Measurements from ENCODE around the gene OR4X1. TPM values are rescaled to one million over a fixed set of nuclear protein-coding genes. Genes with fewer than 3 reads are reported as not detected.
"Not testable (repeated sequence)": the region's sequence is repeated elsewhere in the genome, so short reads cannot be mapped to it uniquely, and the experiment has no call there.

OR4X1 gene
- total RNA-seq, 4 donors from 2014 or later = not detected

DNA sequence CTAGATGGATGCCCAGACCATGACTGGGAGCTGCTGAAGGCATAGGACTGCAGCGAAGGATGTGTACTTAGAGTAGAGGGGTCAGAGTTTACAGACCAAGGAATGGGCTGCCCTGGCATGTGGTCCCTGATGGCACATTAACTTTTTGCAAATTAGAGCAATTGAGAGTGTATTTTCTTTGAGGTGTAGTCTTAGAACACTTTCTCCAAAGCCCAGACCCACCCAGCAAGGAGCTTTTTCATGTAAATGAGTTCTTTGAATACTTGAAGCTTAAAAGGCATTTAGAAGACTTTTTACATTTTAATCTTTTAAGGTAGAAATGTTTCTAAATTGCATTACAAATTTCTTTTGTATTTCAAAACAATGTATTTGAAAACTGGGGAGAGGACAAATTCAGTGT, 8.9 kb downstream of the OR4X1 start:
- intact Hi-C loops (cut with DNase I; ENCODE audit: low total_unique reads) = no loop called here
- H3K4me3 ChIP-seq = no peak overlapping the region
- H3K36me3 ChIP-seq = no peaks in the 10 kb centered on the region
- TF ChIP-seq, protein P1, sequence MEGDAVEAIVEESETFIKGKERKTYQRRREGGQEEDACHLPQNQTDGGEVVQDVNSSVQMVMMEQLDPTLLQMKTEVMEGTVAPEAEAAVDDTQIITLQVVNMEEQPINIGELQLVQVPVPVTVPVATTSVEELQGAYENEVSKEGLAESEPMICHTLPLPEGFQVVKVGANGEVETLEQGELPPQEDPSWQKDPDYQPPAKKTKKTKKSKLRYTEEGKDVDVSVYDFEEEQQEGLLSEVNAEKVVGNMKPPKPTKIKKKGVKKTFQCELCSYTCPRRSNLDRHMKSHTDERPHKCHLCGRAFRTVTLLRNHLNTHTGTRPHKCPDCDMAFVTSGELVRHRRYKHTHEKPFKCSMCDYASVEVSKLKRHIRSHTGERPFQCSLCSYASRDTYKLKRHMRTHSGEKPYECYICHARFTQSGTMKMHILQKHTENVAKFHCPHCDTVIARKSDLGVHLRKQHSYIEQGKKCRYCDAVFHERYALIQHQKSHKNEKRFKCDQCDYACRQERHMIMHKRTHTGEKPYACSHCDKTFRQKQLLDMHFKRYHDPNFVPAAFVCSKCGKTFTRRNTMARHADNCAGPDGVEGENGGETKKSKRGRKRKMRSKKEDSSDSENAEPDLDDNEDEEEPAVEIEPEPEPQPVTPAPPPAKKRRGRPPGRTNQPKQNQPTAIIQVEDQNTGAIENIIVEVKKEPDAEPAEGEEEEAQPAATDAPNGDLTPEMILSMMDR (IDR thresholded peaks at IDR 0.05) = no peak
- TF ChIP-seq POLR2A (IDR thresholded peaks at IDR 0.05) = no peak
- no peaks in the 10 kb centered on the region for H3K9me3 ChIP-seq
- no peak for DNase-seq
- no peaks in the 10 kb centered on the region for H3K4me1 ChIP-seq
- H3K27ac ChIP-seq = no peak overlapping the region
- H3K27me3 ChIP-seq = no peaks in the 10 kb centered on the region

DNA sequence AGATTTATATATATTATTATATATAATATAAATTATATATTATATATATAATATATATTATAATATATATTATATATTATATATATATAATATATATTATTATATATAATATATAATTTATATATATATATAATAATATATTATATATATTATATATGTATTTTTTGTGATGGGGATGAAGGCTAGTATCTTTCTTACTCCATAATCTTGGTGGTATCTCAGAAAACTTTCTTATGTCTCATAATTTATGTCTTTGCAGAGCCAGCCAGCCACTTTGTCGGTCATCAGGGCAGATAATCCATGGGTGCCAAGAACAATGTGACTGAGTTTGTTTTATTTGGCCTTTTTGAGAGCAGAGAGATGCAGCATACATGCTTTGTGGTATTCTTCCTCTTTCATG, 42.3 kb downstream of the OR4X1 start, which contains the start of gene OR4S1:
OR4S1 (plus strand) TSS at position 301 of the 400 bp plus-strand sequence; CDS start at position 301, 0 bp downstream.
- no peaks in the 10 kb centered on the region for H3K9me3 ChIP-seq
- no peak within 1 kb of the TSS for H3K4me3 ChIP-seq
- intact Hi-C loops (cut with DNase I; ENCODE audit: low total_unique reads) = no loop called here
- TF ChIP-seq, protein P1 (IDR thresholded peaks at IDR 0.05) = no peak
- no peak for TF ChIP-seq POLR2A (IDR thresholded peaks at IDR 0.05)
- no peaks in the 10 kb centered on the region for H3K4me1 ChIP-seq
- no peak within 1 kb of the TSS for H3K27ac ChIP-seq
- no peak for DNase-seq
- H3K36me3 ChIP-seq = no peaks in the 10 kb centered on the region
- H3K27me3 ChIP-seq = no peaks in the 10 kb centered on the region

DNA sequence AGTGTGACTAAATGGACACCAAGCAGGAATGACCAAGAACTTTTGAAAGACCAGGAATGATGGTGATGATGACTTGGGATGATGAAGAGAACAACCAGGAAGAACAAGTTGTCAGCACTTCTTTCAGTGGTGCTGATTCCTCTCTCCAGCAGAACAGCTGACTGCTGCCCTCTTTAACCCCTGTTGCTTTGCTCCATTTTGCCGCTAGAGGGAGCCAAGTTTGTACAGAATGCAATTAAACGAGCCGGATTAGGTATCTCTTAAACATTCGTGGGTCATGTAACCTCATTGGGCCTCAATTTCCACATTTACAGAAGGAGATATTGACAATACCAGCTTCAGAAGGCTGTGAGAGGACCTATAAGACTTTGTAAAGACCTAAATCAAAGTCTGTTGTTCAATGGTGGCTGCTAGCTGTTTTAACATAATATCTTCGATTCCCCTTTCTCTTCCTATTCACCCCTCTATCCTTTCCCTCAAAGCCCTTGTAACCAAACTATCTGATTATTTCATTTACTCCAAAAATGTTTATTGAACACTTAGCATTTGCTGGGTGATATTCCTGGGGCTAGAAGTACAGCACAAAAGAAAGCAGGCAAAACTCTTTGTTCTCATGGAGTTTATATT, 44.2 kb downstream of the OR4X1 start:
- Histone ChIP-seq H3K4me3 (no peak overlapping the region), H3K27me3 (no peaks in the 10 kb centered on the region), H3K9me3 (no peaks in the 10 kb centered on the region), H3K36me3 (no peaks in the 10 kb centered on the region), H3K27ac (no peak overlapping the region), H3K4me1 (no peaks in the 10 kb centered on the region)
- no peak for DNase-seq
- TF ChIP-seq, protein P1 (IDR thresholded peaks at IDR 0.05) = peak in 1 of 4 experiments; percentile 30
- no peak for TF ChIP-seq POLR2A (IDR thresholded peaks at IDR 0.05)
- intact Hi-C loops (cut with DNase I; ENCODE audit: low total_unique reads) = no loop called here

DNA sequence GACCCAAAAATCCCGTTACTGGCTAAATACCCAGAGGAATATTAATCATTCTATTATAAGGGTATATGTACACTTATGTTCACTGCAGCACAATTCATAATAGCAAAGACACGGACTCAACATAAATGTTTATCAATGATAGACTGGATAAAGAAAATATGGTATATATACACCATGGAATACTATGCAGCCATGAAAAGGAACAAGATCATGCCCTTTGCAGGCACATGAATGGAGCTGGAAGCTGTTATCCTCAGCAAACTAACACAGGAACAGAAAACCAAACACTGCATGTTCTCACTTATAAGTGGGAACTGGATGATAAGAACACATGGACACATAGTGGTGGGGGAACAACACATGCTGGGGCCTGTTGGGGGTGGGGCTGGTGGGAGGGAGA, 49.9 kb downstream of the OR4X1 start:
- H3K27me3 ChIP-seq; H3K36me3 ChIP-seq; intact Hi-C loops (cut with DNase I; ENCODE audit: low total_unique reads); H3K9me3 ChIP-seq; H3K4me1 ChIP-seq; H3K27ac ChIP-seq; DNase-seq; H3K4me3 ChIP-seq: not testable (repeated sequence)

Other genes with a start within 250 kb of the OR4X1 start
- not detected for gene OR4B1, start 47.1 kb upstream of the OR4X1 start, total RNA-seq
- not detected for gene OR4X2, start 18.8 kb upstream of the OR4X1 start, total RNA-seq
- gene OR4S1, start 42.4 kb downstream of the OR4X1 start, total RNA-seq = not detected
- gene OR4C3, start 61.1 kb downstream of the OR4X1 start, total RNA-seq = not detected
- gene OR4C5, start 102.6 kb downstream of the OR4X1 start, total RNA-seq = not detected
- gene OR4A47, start 224.9 kb downstream of the OR4X1 start, total RNA-seq = not detected

Measured in uterus (tissue), 4 donors.